HG03460 (cell line): ENCODE results near the gene STRADA.
A peak's percentile ranks its signal among the peaks of the same experiment; 100 is the strongest.

Source experiments
- ATAC-seq: cut with Tn5 transposase; IDR thresholded peaks from one replicate; pipeline ENCODE4 v1.9.1; 2021; ENCODE audit not compliant: unreplicated experiment

STRADA gene

DNA sequence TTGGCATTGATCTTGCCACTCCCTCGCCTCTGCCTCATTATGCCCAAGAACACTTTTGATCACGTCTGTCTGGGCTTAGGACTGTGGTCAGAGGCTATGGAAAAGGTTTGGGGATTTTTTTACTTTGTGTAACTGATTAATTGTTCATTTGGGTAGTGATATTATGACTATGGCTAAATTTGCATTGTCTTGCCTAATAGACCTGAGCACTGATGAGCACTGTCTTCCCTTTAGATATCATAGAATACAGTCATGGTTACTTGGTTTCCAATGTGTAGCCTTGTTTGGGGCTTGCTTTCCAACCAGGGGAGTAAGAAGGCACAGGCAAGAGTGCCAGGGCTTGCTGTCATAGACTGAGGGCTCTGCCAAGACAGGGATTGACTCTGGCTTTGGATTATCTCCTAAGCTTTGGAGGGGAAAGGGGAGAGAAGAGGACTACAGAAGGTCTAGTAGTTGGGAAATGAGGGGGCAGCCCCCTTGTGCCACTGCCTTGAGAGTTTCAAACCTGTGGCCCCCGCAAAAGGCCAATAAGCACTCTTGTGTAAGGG is 55.4 kb downstream of the STRADA start:
- ATAC-seq = no peak

GRCh38 chr17:63685578-63685977 is 56.0 kb downstream of the STRADA start:
- ATAC-seq = no peak

GRCh38 chr17:63685041-63685440 is 56.6 kb downstream of the STRADA start:
- no peak for ATAC-seq

DNA sequence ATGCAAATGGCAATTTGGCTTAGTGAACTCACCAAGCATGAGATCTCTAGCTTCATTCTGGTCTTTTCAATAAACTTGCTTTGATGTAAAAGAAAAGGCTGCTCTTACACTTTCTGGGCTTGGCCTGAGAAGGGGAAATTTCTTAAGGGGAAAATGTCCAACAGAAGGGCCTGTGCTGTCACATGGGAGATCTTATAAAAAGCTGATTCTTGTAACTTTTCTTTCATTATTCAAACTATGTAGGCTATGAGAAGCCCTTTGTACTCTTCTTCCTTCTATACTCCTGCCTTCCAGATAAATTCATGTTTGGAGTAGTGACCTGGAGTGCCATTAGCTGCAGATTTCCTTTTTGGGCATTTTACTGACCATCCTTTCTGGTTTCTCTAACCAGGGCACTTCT is 58.6 kb downstream of the STRADA start:
- no peak for ATAC-seq

- ATAC-seq = no peak
Measured at GRCh38 chr17:63682441-63682840, 59.2 kb downstream of the STRADA start.

DNA sequence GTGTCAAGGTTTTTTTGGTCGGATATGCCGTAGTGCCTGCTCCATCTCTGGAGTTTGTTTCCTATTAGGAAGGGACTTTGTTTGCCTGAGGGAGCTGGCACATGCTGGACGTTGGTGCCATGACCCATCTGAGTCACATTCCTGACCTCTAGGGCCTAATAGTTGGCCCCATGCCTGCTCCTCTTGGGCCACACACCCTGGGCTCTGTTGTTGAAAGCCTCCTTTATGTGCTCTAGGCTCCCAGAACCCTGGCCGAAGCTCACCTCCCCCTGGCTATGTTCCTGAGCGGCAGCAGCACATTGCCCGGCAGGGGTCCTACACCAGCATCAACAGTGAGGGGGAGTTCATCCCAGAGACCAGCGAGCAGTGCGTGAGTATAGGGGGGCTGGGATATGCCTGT is 60.1 kb downstream of the STRADA start:
- ATAC-seq = no peak

- ATAC-seq = no peak
Measured at GRCh38 chr17:63680700-63681099, 60.9 kb downstream of the STRADA start.

DNA sequence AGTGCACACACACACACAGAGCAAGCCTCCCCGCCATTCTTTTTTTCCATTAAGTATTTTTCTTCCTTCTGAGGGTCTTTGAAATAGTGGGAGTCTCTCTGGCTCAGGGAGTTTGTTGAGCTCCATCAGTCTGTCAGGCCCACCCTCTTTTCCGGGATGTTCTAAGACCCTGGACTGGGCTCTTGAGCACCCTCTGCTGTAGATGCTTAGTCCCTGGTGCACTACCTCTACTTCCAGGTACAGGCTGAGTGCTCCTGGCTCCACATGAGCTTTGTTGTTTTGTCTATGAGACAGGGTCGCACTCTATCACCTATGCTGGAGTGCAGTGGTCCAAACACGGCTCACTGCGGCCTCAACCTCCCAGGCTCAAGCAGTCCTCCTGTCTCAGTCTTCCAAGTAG is 62.4 kb downstream of the STRADA start:
- no peak for ATAC-seq

- no peak for ATAC-seq
Measured at GRCh38 chr17:63676584-63676983, 65.0 kb downstream of the STRADA start.

DNA sequence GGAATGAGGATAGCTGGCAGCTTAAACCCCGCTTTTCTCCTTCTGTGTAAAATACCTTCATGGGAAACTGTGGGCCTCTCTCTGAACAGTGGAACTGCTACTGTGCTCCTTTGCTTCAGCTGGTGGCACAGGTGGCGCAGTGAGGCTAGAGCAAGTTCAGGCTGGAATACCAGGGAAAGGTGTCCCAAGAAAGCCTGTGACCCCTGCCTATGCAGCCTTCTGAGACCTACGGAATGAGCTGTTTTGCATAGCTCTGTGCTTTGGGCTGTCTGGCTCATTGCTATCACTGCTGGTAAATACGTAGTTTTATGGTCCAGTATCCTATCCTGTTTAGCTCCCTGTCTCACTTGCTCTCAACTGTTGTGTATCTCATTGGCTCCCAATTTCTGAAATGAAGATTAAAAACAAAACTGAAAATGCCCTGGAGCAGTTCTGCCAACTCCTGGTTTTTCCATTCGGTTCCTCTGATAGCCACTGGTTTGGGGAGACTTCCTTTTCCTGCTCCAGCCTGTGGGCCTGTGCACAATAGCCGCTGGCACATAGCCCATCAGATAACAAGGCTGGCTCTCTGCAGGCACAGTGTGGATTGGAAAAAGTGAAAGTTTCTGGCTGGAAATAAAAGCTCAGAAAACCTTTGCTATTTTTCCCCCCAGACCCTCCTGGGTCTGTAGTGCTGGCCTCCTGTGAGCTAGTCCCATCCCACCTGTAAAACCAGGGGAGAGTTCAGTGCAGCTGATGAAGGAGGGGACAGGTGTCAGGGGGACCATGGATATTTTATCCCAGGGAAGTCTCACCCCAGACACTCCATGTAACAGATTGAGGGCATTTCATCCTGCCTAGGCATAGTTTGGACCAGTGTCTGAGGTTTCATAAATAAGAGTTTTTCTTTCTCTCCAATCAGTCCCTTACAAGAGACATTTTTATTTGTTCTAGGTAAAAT is 65.7 kb downstream of the STRADA start:
- no peak for ATAC-seq

DNA sequence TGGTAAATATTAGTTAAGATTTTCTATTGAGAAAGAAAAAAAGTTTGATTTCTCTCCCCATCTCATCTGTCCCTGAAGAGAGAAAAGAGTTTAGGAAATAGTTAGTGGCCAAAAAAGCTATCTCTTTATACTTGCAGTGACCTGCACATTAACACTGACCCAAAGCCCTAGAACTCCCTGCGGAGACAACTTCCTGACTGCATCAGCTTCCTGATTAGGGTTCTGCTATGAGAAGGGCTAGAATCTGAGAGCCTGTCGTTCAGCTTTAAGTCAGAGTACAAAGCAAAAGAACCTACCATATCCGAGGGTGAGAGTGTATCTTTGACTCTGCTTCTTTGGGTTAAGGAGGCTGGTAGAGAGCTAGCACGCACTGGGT is 66.4 kb downstream of the STRADA start:
- ATAC-seq = no peak

GRCh38 chr17:63672856-63673255 is 68.7 kb downstream of the STRADA start:
- ATAC-seq = no peak

GRCh38 chr17:63665527-63666214 is 75.9 kb downstream of the STRADA start:
- peak; percentile 65 for ATAC-seq

- ATAC-seq = no peak
Measured at GRCh38 chr17:63659850-63660249, 81.7 kb downstream of the STRADA start.

DNA sequence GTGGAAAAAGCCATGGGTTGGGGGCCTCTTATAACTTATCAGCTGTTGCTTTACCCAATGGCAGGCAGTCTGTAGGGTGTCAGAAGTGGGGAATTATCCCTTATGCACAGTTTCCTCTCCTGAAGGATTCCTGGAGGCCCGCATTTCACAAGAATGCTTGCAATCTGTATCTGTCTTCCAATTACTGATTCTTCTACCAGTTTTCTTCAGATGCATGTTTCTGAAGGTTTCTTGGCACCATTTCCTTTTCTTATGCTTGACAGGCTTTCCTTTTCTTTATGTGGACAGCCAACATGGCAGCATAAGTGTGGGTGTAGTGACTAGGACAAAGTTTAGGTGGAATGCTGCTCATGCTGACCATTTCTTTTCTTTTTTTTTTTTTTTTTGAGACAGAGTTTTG is 83.2 kb downstream of the STRADA start:
- ATAC-seq = no peak

- ATAC-seq = no peak
Measured at GRCh38 chr17:63657786-63658185, 83.8 kb downstream of the STRADA start.

- no peak for ATAC-seq
Measured at GRCh38 chr17:63653050-63653449, 88.5 kb downstream of the STRADA start.
